G401 (cell line): ENCODE measurements around the gene PRKCB. TPM values are rescaled to one million over a fixed set of nuclear protein-coding genes. Genes with fewer than 3 reads are reported as not detected.
A peak's percentile ranks its signal among the peaks of the same experiment; 100 is the strongest.

Source experiments
- DNase-seq: peaks from one replicate; pipeline ENCODE4 v3.0.0-alpha.2; 2015; ENCODE audit warnings: low spot score
- in situ Hi-C: cut with HindIII; loops from 2 replicates; pipeline ENCODE4 v1.10.0; 2016; ENCODE audit warnings: low sequenced_read_pairs, mixed read lengths
- total RNA-seq: library from RNA; depleted of rRNA; stranded (reverse); fragments of >200 nt; shearing (Covaris generic); gene quantifications from 2 replicates; pipeline ENCODE4 v1.2.3, GENCODE V29; 2014

The PRKCB gene
- total RNA-seq, 1 experiment from 2014 or later, result not detected

GRCh38 chr16:23861874-23862273 lies 26.1 kb downstream of the PRKCB start:
- in situ Hi-C loops, result no loop called here
- no peak for DNase-seq

GRCh38 chr16:23862556-23862955 lies 26.8 kb downstream of the PRKCB start:
- in situ Hi-C loops, result no loop called here
- DNase-seq, result no peak

GRCh38 chr16:23863511-23864422 lies 28.0 kb downstream of the PRKCB start:
- no peak for DNase-seq
- in situ Hi-C loops, result no loop called here

- no peak for DNase-seq
- in situ Hi-C loops, result no loop called here
Measured at GRCh38 chr16:23865853-23866252, 30.1 kb downstream of the PRKCB start.

- in situ Hi-C loops, result no loop called here
- no peak for DNase-seq
Measured at GRCh38 chr16:23866621-23867020, 30.8 kb downstream of the PRKCB start.

- in situ Hi-C loops, result no loop called here
- DNase-seq, result no peak
Measured at GRCh38 chr16:23867566-23867965, 31.8 kb downstream of the PRKCB start.

GRCh38 chr16:23868136-23868535 lies 32.4 kb downstream of the PRKCB start:
- in situ Hi-C loops, result no loop called here
- DNase-seq, result no peak

- in situ Hi-C loops, result no loop called here
- no peak for DNase-seq
Measured at GRCh38 chr16:23869052-23869451, 33.3 kb downstream of the PRKCB start.

- in situ Hi-C loops, result no loop called here
Measured at GRCh38 chr16:23871924-23872323, 36.1 kb downstream of the PRKCB start.

GRCh38 chr16:23874613-23875294 lies 39.0 kb downstream of the PRKCB start:
- in situ Hi-C loops, result no loop called here
- no peak for DNase-seq

More at GRCh38 chr16:23871924-23872323, 36.1 kb downstream of the PRKCB start:
- DNase-seq, result peak; percentile 96

- no peak for DNase-seq
- in situ Hi-C loops, result no loop called here
Measured at GRCh38 chr16:23876256-23876896, 40.6 kb downstream of the PRKCB start.

GRCh38 chr16:23877107-23878070 lies 41.6 kb downstream of the PRKCB start:
- DNase-seq, result no peak

GRCh38 chr16:23879735-23880373 lies 44.1 kb downstream of the PRKCB start:
- in situ Hi-C loops, result no loop called here

More at GRCh38 chr16:23877107-23878070, 41.6 kb downstream of the PRKCB start:
- in situ Hi-C loops, result no loop called here

GRCh38 chr16:23889189-23889588 lies 53.4 kb downstream of the PRKCB start:
- no peak for DNase-seq
- in situ Hi-C loops, result no loop called here

More at GRCh38 chr16:23879735-23880373, 44.1 kb downstream of the PRKCB start:
- no peak for DNase-seq

- no peak for DNase-seq
- in situ Hi-C loops, result no loop called here
Measured at GRCh38 chr16:23893986-23894385, 58.2 kb downstream of the PRKCB start.

GRCh38 chr16:23895052-23895451 lies 59.3 kb downstream of the PRKCB start:
- DNase-seq, result no peak
- in situ Hi-C loops, result no loop called here

GRCh38 chr16:23896832-23897821 lies 61.3 kb downstream of the PRKCB start:
- DNase-seq, result peak; percentile 32
- in situ Hi-C loops, result no loop called here
